NCI-H1930 (cell line): ENCODE measurements around the gene THUMPD1.
"Not testable (repeated sequence)": the region's sequence is repeated elsewhere in the genome, so short reads cannot be mapped to it uniquely, and the experiment has no call there.

ENCODE experiments used
- DNase-seq, 2 experiments: peaks; one replicate each; lab custom pipeline; 2025; lab: John Stamatoyannopoulos, UW

THUMPD1 gene, protein sequence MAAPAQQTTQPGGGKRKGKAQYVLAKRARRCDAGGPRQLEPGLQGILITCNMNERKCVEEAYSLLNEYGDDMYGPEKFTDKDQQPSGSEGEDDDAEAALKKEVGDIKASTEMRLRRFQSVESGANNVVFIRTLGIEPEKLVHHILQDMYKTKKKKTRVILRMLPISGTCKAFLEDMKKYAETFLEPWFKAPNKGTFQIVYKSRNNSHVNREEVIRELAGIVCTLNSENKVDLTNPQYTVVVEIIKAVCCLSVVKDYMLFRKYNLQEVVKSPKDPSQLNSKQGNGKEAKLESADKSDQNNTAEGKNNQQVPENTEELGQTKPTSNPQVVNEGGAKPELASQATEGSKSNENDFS

DNA sequence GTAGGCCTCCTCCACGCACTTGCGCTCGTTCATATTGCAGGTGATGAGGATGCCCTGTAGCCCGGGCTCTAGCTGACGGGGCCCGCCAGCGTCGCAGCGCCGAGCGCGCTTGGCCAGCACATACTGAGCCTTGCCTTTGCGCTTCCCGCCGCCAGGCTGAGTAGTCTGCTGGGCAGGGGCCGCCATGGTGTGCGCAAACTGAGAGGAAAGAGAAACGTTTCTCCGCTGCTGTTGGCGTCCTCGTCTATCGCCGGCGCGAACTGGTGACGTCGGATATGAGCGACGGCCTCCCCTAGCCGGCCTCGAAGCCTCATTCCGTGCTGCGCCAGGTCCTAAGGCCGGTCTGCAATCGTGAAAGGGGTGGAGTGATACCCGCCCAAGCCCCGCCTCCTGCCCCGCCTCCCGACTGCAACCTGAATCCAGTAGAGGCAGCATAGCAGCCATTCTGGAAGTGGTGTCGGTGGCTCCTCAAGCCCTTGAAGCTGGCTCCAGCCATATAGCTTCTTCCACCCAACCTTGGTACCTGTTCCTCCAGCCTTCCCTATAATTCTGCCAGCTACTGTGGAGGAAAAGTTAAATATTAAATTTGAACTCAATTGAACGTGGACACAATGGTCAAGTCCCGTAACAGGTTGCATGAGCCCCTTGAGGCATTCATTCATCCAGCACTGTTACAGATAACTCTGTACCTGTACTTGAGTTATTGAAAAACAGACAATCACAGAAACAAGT, at the start of gene THUMPD1:
Gene THUMPD1, minus strand, starts transcription at position 265 of the 732 bp plus-strand sequence. Its CDS starts 79 bp downstream, at position 186.
- DNase-seq = peak; percentile 93 to 95

DNA sequence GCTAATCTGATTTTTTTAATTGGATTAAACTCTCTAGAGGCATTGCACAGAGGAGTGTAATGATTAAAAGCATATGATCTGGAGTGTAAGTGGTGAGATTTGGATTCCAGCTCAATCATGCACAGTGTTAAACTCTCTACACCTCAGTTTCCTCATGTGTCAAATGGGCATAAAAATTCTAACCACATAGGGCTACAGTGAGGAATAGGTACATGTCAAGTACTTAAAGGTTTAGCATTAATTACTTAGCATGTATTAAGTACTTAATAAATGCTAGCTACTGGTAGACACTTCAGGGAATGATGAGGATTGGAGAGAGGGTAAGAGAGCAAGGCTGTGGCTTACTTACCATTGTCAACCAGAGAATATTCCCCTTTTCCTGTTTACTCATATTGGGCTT, 47.5 kb upstream of the THUMPD1 start:
- no peak for DNase-seq

DNA sequence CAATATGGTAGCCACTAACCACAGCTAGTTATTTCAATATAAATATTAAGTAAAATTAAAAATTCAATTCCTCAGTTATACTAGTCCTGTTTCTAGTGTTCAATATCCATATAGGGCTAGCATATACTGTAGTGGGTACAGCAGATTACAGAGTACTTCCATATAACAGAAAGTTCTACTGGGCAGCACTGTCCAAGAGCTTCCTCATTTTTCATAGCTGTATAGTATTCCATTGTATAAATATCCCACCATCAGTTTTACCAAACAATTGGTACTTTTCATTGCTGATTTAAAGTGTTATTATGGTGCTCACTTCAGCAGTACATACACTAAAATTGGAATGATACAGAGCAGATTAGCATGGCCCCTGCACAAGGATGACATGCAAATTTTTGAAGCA, 42.6 kb upstream of the THUMPD1 start:
- DNase-seq = no peak

DNA sequence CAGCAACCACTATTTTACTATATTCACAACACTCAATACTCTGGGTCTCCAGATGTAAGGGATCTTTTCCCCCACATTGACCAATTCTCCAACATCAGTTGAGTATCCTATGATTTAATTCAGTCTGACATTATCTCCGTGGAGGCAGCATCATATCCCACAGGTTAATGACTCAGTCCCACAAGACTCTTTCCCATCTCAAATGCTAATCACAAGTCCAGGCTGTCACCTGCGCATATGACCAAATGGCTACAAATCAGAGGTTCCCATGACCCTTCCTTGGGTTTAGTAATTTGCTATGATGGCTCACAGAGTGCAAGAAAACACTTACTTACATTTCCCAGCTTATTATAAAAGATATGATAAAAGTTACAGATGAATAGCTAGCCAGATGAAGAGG, 40.9 kb upstream of the THUMPD1 start:
- no peak for DNase-seq

DNA sequence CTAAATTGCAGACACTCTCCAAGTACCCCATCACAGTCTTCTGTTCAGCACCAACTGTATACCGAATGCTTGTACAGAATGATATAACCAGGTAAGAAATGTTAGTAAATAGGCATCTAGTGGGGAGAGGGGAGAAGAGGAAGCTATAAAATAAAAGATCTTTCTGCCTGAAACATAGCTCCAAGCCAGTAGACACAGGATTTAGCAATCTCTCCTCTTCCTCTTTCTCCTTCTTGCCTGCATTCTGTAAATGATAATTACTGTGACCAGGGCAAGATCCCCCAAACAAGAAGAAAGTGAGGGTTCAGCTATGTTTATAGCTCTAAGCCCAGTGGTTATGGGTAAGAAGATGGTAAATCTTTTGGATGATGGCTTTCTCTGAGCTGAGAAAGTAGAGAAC, 40.1 kb upstream of the THUMPD1 start:
- no peak for DNase-seq

DNA sequence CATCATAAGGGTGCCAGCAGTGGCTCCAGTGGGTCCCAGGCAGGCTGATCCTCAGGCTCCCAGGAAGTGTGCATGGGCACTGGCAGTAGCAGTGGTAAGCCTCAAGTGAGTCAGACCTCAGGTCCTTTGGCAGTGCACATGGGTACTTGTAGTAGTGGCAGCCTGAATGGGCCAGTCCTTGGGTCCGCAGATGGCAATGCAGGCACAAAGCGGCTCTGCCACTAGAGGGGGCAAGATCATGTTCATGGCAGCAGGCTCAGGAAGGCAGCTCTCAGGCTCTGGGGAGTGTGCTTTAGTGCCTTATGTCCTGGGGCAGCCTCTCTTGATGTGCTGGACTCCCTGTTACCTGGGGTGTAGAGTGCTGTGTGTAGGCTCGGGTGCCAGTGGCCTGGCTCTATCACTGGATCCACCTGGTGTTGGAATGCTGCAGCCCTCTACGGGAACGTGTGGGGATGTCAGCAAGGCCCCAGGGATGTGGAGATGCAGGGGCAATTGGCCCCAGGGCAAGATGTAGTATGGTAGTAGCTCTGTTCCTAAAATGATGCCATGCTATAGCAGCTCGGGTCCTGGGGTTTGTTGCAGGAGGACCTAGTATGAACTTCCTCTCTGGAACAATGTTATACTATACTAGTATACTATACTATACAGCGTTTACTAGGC, 33.2 kb upstream of the THUMPD1 start:
- DNase-seq = peak in 1 of 2 experiments; percentile 35

DNA sequence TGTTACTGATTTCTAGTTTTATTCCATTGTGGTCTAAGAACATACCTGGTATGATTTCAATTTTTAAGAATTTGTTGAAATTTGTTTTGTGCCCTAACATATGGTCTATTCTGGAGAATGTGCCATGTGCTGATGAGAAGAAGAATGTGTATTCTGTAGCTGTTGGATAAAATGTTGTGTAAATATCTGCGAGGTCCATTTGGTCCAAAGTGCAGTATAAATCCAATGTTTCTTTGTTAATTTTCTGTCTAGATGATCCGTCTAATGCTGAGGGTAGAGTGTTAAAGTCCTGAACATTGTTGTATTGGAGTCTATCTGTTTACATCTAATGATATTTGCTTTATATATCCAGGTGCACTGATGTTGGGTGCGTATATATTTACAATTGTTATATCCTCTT, 32.1 kb upstream of the THUMPD1 start:
- no peak for DNase-seq

DNA sequence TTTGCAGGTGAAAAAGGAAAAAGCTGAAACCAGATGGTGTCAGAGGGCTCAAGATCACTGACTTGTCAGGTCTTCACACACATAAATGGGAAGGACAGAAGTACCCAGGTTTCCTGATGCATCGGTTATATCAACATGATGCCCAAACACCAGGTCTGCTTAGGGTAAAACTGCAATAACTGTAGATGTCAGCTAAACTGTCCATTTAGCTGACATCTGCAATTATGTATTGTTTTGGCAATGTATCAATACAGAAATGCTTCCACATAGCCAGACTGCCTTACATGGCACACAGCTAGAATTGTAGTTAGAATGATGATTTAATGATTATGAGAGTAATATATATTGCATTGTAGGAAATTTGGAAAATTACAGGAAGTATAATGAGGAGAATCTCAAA, 27.2 kb upstream of the THUMPD1 start:
- no peak for DNase-seq

DNA sequence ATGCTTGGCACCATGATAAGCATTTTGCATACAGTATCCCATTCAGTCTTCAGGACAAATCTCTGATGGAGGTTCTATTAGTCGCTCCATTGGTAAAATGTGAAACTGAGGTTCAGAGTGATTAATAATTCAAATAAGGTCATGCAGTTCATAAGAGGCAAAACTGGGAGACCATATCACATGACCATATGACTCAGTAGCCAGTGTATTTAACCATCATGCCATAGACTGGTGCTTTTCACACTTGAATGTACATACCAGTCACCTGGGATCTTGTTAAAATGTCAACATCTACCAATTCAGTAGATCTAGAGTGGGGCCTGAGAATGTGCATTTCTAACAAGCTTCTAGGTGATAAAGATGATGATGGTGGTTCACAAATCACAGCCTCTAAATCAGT, 26.5 kb upstream of the THUMPD1 start:
- no peak for DNase-seq

DNA sequence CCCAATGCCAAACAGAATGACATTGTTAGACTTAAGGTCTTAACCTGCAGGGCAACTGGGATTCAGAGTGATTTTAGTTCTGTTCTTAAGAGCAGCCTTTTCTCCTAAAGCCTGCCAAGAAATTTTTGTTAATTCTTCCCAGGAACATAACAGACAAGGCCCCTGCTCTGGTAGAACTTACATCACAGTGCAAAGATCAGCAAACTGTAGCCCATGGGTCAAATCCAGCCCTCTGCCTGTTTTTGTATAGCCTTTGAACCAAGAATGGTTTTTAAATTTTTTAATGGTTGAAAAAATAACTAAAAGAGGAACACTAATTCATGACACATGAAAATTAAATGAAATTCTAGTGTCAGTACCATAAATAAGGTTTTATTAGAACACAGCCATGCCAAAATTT, 26.0 kb upstream of the THUMPD1 start:
- no peak for DNase-seq

DNA sequence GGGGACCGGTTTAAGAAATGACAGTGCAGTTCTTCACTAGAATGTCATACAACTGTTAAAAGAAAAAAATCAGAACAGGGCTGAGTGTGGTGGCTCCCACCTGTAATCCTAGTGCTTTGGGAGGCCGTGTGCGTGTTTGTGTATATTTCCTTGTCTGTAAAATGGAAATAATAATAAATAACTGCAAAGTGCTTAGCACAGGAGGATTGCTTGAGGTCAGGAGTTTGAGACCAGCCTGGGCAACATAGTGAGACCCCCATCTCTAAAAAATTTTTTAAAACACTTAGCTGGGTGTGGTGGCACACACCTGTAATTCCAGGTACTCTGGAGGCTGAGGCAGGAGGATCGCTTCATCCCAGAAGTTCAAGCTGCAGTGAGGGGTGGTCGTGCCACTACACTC, 24.7 kb upstream of the THUMPD1 start:
- DNase-seq = no peak

DNA sequence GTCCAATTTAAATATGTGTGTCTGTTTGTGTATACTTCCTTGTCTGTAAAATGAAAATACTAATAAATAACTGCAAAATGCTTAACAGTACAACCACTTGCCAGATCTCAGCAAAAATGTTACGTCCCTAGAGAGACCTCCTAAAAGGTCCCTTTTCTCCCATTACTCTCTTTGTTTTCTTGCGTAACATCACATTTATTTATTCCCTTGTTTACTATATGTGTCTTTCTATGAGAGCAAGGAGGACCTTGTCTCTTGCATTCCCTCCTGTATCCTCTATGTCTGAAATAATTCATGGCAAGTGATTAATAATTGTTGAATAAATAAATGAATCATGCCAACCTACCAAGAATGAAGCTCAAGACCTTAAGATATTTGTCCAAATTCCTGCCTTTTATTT, 24.1 kb upstream of the THUMPD1 start:
- no peak for DNase-seq

DNA sequence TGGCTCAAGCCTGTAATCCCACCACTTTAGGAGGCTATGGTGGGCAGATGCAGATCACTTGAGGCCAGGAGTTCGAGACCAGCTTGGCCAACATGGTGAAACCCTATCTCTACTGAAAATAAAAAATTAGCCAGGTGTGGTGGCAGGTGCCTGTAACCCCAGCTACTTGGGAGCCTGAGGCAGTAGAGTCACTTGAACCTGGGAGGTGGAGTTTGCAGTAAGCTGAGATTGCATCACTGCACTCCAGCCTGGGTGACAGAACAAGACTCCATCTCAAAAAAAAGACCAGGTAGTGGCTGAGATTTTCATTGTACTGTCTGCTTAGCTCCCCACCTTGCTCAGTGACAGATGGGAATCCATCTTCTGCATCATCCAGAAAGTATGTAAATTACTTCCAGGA, 22.8 kb upstream of the THUMPD1 start:
- not testable (repeated sequence) for DNase-seq

DNA sequence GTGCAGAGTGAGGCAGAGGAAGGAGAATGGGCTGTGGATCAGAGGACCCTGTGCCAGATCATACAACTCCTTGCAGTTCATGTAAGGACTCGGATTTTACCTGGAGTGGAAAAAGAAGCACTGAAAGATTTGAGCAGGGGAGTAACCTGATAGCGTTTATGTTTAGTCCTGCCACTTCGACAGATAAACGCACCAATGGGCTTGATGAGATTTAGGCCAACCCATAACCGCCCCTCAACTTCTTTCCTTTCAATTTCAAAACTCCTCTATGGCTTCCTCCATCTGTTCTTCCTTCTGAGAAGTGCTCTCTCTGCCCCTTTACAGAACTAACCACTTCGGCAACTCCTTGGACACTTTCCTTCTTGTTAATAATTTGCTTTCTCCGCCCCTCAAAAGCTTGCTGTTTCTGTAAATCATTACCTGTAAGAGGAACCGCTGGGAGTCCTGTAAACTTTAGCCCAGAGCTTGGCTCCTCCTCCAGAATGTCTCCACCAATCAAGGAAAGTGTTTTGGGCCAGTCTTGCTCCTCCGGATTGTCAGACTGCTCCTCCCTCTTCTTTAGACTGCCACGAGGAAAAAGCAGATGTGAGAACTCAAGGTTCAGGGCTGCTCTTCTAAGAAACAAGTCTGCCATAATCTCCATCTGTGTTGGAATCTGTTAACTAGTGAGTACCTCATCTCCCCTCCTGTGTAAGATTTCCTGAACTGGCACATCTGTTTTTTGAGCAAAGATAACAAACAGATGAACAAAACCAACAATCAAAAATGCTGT, 22.0 kb upstream of the THUMPD1 start, which contains the start of gene ACSM3:
Gene ACSM3, plus strand, starts transcription at position 554 of the 772 bp plus-strand sequence. CDS start 6,021 bp downstream, outside the sequence.
- DNase-seq = no peak

DNA sequence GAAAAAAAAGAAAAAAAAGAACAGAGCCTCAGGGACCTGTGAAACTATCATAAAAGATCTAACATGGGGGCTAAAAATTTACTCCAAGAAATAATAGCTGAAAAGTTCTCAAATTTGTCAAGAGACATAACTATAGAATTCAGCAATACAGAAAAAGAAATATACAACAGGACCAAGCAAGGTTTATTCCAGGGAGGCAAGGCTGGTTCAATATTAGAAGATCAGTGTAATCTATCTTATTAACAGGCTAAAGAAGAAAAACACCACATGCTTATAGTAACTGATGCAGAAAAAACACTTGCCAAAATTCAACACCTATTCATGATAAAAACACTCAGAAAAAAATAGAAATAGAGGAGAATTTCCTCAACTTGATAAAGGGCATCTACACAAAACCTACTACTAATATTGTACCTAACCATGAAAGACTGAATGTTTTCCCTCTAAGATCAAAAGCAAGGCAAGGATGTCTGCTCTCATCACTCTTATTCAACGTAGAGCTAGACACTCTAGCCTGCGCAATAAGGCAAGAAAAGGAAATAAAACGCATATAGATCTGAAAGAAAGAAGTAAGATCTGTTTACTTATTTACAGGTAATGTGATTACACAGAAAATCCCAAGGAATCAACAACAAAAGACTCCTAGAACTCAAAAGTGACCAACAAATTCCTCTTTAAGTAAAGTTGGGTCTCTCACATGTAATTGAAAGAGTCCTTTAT, 20.9 kb upstream of the THUMPD1 start:
- no peak for DNase-seq

DNA sequence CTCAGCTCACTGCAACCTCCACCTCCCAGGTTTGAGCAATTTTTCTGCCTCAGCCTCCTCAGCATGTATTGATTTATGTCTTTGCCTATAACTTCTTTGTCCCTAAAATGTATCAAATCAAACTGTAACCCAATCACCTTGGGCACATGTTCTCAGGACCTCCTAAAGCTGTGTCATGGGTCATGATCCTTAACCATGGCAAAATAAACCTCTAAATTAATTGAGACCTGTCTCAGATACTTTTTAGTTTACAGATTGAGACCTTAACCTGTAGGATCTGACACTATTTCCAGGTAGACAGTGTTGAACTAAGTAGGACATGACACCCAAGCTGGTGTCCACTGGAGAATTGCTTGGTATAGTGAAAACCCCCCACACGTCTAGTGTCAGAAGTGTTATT, 19.6 kb upstream of the THUMPD1 start:
- no peak for DNase-seq

DNA sequence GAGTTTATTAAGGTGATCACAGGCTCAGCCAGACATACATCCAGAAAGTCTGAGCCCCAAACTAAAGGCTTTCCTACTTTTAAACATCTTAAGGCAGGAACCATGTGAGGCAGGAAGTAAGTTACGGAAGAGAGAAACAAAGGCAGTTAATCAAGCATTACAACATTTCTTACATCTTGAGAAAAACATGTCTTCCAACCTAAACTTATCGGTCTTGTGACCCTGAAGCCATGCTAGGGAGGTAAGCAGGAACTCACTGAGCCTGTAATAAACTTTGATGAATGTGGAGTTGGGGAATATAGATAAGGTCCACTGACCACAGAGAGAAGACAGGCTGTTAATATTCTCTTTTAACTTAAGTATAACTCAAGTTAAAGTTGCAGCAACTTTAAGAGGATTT, 18.7 kb upstream of the THUMPD1 start:
- no peak for DNase-seq

DNA sequence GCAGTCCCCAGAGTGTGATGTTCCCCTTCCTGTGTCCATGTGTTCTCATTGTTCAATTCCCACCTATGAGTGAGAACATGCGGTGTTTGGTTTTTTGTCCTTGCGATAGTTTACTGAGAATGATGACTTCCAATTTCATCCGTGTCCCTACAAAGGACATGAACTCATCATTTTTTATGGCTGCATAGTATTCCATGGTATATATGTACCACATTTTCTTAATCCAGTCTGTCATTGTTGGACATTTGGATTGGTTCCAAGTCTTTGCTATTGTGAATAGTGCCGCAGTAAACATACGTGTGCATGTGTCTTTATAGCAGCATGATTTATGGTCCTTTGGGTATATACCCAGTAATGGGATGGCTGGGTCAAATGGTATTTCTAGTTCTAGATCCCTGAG, 14.2 kb upstream of the THUMPD1 start:
- not testable (repeated sequence) for DNase-seq

DNA sequence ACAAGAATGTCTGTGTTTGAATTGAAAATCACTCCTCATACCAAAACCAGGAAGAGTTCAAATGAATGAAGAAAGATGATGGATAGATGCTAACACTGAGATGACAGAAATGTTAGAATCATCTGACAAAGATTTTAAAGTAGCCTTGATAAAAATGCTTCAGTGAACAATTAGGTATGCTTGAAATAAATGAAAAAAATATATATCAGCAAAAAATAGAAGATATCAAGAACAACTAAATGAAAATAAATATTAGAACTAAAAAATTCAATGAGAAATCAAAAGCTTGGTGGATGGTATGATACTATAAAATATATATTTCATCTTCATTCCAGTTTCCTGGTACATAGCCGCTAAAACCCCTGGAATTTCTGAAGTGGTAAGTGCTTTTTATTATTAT, 13.6 kb upstream of the THUMPD1 start:
- DNase-seq = no peak

DNA sequence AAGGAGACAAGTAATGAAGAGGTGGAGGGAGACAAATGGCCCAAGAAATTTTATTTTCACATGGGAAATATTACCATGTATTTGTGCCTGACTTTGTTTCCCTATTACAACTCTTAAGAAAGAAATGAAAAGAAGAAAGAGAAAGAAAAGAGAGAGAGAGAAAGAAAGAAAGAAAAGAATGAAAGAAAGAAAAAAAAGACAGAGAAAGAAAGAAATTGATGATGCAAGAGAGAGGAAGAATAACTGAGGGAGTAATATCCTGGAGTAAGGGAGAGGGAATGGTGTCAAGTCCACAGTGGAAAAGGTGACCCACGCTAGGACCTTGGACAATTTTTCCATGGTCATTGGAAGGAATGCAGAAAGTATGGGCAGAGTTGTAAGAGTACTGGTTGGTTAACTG, 12.1 kb upstream of the THUMPD1 start:
- DNase-seq = no peak

DNA sequence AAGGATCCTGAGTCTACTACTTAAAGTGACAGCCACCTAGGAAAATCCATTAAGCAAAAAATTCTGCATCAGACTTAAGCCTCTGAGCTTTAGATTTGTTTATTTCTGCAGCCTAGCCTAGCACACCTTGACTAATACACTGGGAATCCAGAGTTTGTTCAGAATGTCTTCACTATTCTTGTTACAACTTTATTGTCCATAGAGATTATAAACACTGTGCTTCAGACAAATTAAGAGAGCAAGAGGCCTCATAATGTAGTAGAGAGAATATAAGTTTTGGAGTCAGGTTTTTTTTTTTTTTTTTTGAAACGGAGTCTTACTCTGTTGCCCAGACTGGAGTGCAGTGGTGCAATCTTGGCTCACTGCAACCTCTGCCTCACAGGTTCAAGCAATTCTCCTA, 8.9 kb upstream of the THUMPD1 start:
- no peak for DNase-seq
